NCI-H187 (cell line): ENCODE results near the gene DENND5B.
"Not testable (repeated sequence)": the region's sequence is repeated elsewhere in the genome, so short reads cannot be mapped to it uniquely, and the experiment has no call there.

Experiments
- DNase-seq, 2 experiments: peaks; one replicate each; lab custom pipeline; 2025; lab: John Stamatoyannopoulos, UW

DENND5B gene

GRCh38 chr12:31590642-31591379 lies at the start of gene DENND5B:
DENND5B (minus strand) TSS chr12:31591136; CDS start chr12:31590832, 304 bp downstream.
- peak; percentile 27 to 57 for DNase-seq

GRCh38 chr12:31634620-31635019 lies 43.7 kb upstream of the DENND5B start:
- DNase-seq, result no peak

GRCh38 chr12:31633464-31633863 lies 42.5 kb upstream of the DENND5B start:
- no peak for DNase-seq

- DNase-seq, result no peak
Measured at GRCh38 chr12:31631809-31632208, 40.9 kb upstream of the DENND5B start.

GRCh38 chr12:31631023-31631724 lies 40.2 kb upstream of the DENND5B start:
- DNase-seq, result no peak

GRCh38 chr12:31629756-31630732 lies 39.1 kb upstream of the DENND5B start:
- DNase-seq, result no peak

- DNase-seq, result no peak
Measured at GRCh38 chr12:31627456-31628054, 36.6 kb upstream of the DENND5B start.

- no peak for DNase-seq
Measured at GRCh38 chr12:31626270-31626995, 35.5 kb upstream of the DENND5B start.

GRCh38 chr12:31622038-31622437 lies 31.1 kb upstream of the DENND5B start:
- DNase-seq, result no peak

GRCh38 chr12:31620311-31620710 lies 29.4 kb upstream of the DENND5B start:
- DNase-seq, result no peak

- DNase-seq, result no peak
Measured at GRCh38 chr12:31618228-31619025, 27.5 kb upstream of the DENND5B start.

- no peak for DNase-seq
Measured at GRCh38 chr12:31612819-31613218, 21.9 kb upstream of the DENND5B start.

GRCh38 chr12:31608299-31608698 lies 17.4 kb upstream of the DENND5B start:
- DNase-seq, result not testable (repeated sequence)

- no peak for DNase-seq
Measured at GRCh38 chr12:31605531-31605930, 14.6 kb upstream of the DENND5B start.

GRCh38 chr12:31603546-31604009 lies 12.6 kb upstream of the DENND5B start:
- DNase-seq, result no peak

GRCh38 chr12:31600750-31601149 lies 9.8 kb upstream of the DENND5B start:
- DNase-seq, result no peak

GRCh38 chr12:31600252-31600651 lies 9.3 kb upstream of the DENND5B start:
- DNase-seq, result no peak

- DNase-seq, result no peak
Measured at GRCh38 chr12:31599053-31599452, 8.1 kb upstream of the DENND5B start.

- no peak for DNase-seq
Measured at GRCh38 chr12:31597066-31597465, 6.1 kb upstream of the DENND5B start.

GRCh38 chr12:31594681-31595080 lies 3.7 kb upstream of the DENND5B start:
- no peak for DNase-seq
